GM12878 (cell line): Measurements from ENCODE around the gene ZNF800. TPM values are rescaled to one million over a fixed set of nuclear protein-coding genes. Genes with fewer than 3 reads are reported as not detected.
A peak's percentile ranks its signal among the peaks of the same experiment; 100 is the strongest.

Experiments used
- CREB1 ChIP-seq: IDR thresholded peaks from 2 replicates; pipeline ENCODE4 v1.6.1; 2012; ENCODE audit warnings: low read depth, mild to moderate bottlenecking, inconsistent platforms
- ESRRA ChIP-seq: IDR thresholded peaks from 2 replicates; pipeline ENCODE4 v1.6.1; 2012; ENCODE audit warnings: mild to moderate bottlenecking, low read length, improper control_type of control experiment
- KAT2A ChIP-seq: conservative IDR thresholded peaks from 2 replicates; pipeline ENCODE4 v1.6.1; 2011; ENCODE audit warnings: low read depth, low read length; ENCODE audit not compliant: control insufficient read depth
- KDM1A ChIP-seq: fragments of 200-600 bp; sonication (generic); IDR thresholded peaks from 2 replicates; pipeline ENCODE4 v1.6.1; 2016; ENCODE audit warnings: borderline replicate concordance
- MTA2 ChIP-seq: fragments of 450-650 bp; IDR thresholded peaks from 2 replicates; pipeline ENCODE4 v1.6.1; 2016; ENCODE audit warnings: low read depth, mild to moderate bottlenecking, moderate library complexity
- MYC ChIP-seq: IDR thresholded peaks from 2 replicates; pipeline ENCODE4 v1.6.1; 2011; ENCODE audit warnings: mild to moderate bottlenecking, low read length, moderate library complexity, inconsistent platforms; ENCODE audit not compliant: insufficient read depth, insufficient replicate concordance, insufficient read length, severe bottlenecking
- NBN ChIP-seq: fragments of 450-650 bp; IDR thresholded peaks from 2 replicates; pipeline ENCODE4 v1.6.1; 2016
- NR2C1 ChIP-seq: fragments of 450-650 bp; IDR thresholded peaks from 2 replicates; pipeline ENCODE4 v1.6.1; 2017; ENCODE audit warnings: antibody characterized with exemption, mild to moderate bottlenecking, moderate library complexity
- PAX5 ChIP-seq: IDR thresholded peaks from 2 replicates; pipeline ENCODE4 v1.6.1; 2011; ENCODE audit warnings: low read depth, low read length, borderline replicate concordance
- POLR2AphosphoS2 ChIP-seq: IDR thresholded peaks from 2 replicates; pipeline ENCODE4 v1.6.1; 2011; ENCODE audit warnings: low read depth, mild to moderate bottlenecking, low read length, improper control_type of control experiment, moderate library complexity
- POU2F2 ChIP-seq: IDR thresholded peaks from 3 replicates; pipeline ENCODE4 v1.6.1; 2011; ENCODE audit warnings: low read depth, mild to moderate bottlenecking, low read length, borderline replicate concordance
- RELA ChIP-seq: fragments of 450-650 bp; IDR thresholded peaks from 2 replicates; pipeline ENCODE4 v1.8.0; 2014; ENCODE audit warnings: borderline replicate concordance; ENCODE audit not compliant: partially characterized antibody
- SIN3A ChIP-seq: IDR thresholded peaks from 2 replicates; pipeline ENCODE4 v1.6.1; 2012; ENCODE audit warnings: low read depth, low read length, improper control_type of control experiment
- SMAD5 ChIP-seq: IDR thresholded peaks from 2 replicates; pipeline ENCODE4 v1.6.1; 2016; ENCODE audit warnings: antibody characterized with exemption, low read depth
- SPI1 ChIP-seq: IDR thresholded peaks from 2 replicates; pipeline ENCODE4 v1.6.1; 2011; ENCODE audit warnings: low read depth, mild to moderate bottlenecking, low read length, moderate library complexity, borderline replicate concordance; ENCODE audit not compliant: insufficient read depth
- TBL1XR1 ChIP-seq: IDR thresholded peaks from 2 replicates; pipeline ENCODE4 v1.6.1; 2012; ENCODE audit warnings: low read depth, low read length, improper control_type of control experiment
- TCF3 ChIP-seq: IDR thresholded peaks from 2 replicates; pipeline ENCODE4 v1.6.1; 2012; ENCODE audit warnings: low read depth, mild to moderate bottlenecking, low read length, borderline replicate concordance; ENCODE audit not compliant: insufficient read depth
- polyA plus RNA-seq, 11 experiments: library from polyadenylated mRNA; depleted of rRNA in 4 of 11; unstranded in 6 of 11; stranded (reverse) in 5 of 11; fragments of >200 nt; fragmentation: Nextera tagmentation in 4 of 11; fragmentation: Illumina TruSeq in 1 of 11; extraction: Ambion mirVana in 4 of 11; extraction: Trizol in 1 of 11; gene quantifications; 1 replicate in 1 of 11; 2 replicates in 10 of 11; pipeline versions ENCODE4 v1.2.1 to v1.2.3, GENCODE V29; 2011 to 2016; ENCODE audit warnings: inconsistent platforms in 2 of 11, missing spikeins in 2 of 11, low read depth in 1 of 11
- total RNA-seq, 4 experiments: library from RNA; depleted of rRNA in 3 of 4; stranded (reverse); fragments of >200 nt in 3 of 4; fragmentation: Illumina TruSeq in 1 of 4; extraction: Trizol in 1 of 4; gene quantifications; 2 replicates each; pipeline versions ENCODE4 v1.2.1 to v1.2.3, GENCODE V29; 2013 to 2021
- TF ChIP-seq, protein P1 (sequence below): IDR thresholded peaks from 2 replicates; pipeline ENCODE4 v1.6.1; 2012; ENCODE audit warnings: low read depth, low read length, improper control_type of control experiment
- TF ChIP-seq, protein P2 (sequence below): fragments of 450-650 bp; IDR thresholded peaks from 2 replicates; pipeline ENCODE4 v1.6.1; 2017; ENCODE audit warnings: antibody characterized with exemption, mild to moderate bottlenecking, moderate library complexity
- TF ChIP-seq, protein P3 (sequence below): fragments of 450-650 bp; IDR thresholded peaks from 2 replicates; pipeline ENCODE4 v1.6.1; 2017; ENCODE audit warnings: low read depth, mild to moderate bottlenecking, moderate library complexity
- TF ChIP-seq, protein P4 (sequence below): fragments of 450-650 bp; IDR thresholded peaks from 2 replicates; pipeline ENCODE4 v1.6.1; 2016; ENCODE audit warnings: mild to moderate bottlenecking, moderate library complexity, borderline replicate concordance

The ZNF800 gene
- total and polyA plus RNA-seq, 10 of the 15 experiments (the other 5 are each of a cell fraction or from before 2014, with no cell fraction given), result 6.8 to 33.9 (median 23.8) TPM

DNA sequence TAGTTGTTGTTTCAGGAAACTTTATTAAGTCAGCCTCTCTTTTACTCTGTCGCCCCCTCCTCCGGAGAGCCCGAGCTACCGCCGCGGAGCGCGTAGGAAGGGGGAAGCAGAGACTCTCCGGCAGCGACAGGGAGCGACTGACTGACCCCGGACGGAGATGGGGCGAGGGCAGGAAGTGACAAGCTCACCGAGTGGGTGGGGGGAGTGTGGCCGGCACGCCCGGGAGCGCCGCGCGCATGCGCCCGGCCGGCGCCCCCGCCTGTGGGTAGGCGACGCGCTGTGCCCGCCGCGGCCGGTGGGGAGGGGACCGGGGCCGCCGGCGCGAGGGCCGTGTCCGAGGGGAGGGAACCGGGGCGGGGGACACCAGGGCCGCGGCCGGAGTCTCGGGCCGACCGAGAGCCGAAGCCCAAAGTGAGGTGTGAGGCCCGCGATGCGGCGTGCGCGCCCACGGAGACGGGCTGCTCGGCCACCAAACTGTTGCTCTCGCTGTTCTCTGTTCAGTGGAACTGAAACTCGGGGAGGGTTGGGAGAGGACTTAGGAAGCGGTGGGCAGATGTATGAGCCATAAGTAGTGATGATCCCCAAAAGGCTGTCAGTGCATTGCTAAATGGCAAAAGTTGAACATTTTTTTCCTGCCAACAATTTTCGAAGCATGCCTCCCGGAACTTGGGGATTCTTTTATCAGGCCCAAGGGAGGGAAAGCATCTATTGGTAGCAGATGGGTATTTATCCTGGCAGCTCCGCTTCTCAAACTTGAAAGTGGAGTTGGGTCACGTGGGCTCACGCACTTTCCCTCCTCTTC lies at the start of gene ZNF800 (continued):
- peak; percentile 41 for TF ChIP-seq MTA2
- peak; percentile 1 for TF ChIP-seq MYC
- TF ChIP-seq KAT2A, result no peak
- TF ChIP-seq TBL1XR1, result no peak; the same call in 1 of the 2 replicates
- no peak for TF ChIP-seq ESRRA
- no peak for TF ChIP-seq SIN3A
- peak; percentile 31; the same call in 1 of the 2 replicates for TF ChIP-seq PAX5
- TF ChIP-seq POU2F2, result peak; percentile 39; the same call in 2 of the 3 replicates
- TF ChIP-seq, protein P1, sequence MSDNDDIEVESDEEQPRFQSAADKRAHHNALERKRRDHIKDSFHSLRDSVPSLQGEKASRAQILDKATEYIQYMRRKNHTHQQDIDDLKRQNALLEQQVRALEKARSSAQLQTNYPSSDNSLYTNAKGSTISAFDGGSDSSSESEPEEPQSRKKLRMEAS, result peak; percentile 14
- no peak for TF ChIP-seq KDM1A
- TF ChIP-seq, protein P2, sequence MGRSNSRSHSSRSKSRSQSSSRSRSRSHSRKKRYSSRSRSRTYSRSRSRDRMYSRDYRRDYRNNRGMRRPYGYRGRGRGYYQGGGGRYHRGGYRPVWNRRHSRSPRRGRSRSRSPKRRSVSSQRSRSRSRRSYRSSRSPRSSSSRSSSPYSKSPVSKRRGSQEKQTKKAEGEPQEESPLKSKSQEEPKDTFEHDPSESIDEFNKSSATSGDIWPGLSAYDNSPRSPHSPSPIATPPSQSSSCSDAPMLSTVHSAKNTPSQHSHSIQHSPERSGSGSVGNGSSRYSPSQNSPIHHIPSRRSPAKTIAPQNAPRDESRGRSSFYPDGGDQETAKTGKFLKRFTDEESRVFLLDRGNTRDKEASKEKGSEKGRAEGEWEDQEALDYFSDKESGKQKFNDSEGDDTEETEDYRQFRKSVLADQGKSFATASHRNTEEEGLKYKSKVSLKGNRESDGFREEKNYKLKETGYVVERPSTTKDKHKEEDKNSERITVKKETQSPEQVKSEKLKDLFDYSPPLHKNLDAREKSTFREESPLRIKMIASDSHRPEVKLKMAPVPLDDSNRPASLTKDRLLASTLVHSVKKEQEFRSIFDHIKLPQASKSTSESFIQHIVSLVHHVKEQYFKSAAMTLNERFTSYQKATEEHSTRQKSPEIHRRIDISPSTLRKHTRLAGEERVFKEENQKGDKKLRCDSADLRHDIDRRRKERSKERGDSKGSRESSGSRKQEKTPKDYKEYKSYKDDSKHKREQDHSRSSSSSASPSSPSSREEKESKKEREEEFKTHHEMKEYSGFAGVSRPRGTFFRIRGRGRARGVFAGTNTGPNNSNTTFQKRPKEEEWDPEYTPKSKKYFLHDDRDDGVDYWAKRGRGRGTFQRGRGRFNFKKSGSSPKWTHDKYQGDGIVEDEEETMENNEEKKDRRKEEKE, result 0 out of 2 replicates have a peak, but pooled peaks have one; percentile 31
- peak; percentile 69 for TF ChIP-seq NBN
- TF ChIP-seq, protein P3, sequence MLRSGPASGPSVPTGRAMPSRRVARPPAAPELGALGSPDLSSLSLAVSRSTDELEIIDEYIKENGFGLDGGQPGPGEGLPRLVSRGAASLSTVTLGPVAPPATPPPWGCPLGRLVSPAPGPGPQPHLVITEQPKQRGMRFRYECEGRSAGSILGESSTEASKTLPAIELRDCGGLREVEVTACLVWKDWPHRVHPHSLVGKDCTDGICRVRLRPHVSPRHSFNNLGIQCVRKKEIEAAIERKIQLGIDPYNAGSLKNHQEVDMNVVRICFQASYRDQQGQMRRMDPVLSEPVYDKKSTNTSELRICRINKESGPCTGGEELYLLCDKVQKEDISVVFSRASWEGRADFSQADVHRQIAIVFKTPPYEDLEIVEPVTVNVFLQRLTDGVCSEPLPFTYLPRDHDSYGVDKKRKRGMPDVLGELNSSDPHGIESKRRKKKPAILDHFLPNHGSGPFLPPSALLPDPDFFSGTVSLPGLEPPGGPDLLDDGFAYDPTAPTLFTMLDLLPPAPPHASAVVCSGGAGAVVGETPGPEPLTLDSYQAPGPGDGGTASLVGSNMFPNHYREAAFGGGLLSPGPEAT, result 0 out of 2 replicates have a peak, but pooled peaks have one; percentile 13
- TF ChIP-seq POLR2AphosphoS2, result peak; percentile 71; the same call in 1 of the 2 replicates
- peak; percentile 96 for TF ChIP-seq NR2C1
- 0 out of 2 replicates have a peak, but pooled peaks have one; percentile 31 for TF ChIP-seq TCF3
- peak; percentile 86 for TF ChIP-seq CREB1
- peak; percentile 43 for TF ChIP-seq RELA
- TF ChIP-seq SMAD5, result peak; percentile 95
- TF ChIP-seq SPI1, result peak; percentile 49; the same call in 1 of the 2 replicates
- TF ChIP-seq, protein P4, sequence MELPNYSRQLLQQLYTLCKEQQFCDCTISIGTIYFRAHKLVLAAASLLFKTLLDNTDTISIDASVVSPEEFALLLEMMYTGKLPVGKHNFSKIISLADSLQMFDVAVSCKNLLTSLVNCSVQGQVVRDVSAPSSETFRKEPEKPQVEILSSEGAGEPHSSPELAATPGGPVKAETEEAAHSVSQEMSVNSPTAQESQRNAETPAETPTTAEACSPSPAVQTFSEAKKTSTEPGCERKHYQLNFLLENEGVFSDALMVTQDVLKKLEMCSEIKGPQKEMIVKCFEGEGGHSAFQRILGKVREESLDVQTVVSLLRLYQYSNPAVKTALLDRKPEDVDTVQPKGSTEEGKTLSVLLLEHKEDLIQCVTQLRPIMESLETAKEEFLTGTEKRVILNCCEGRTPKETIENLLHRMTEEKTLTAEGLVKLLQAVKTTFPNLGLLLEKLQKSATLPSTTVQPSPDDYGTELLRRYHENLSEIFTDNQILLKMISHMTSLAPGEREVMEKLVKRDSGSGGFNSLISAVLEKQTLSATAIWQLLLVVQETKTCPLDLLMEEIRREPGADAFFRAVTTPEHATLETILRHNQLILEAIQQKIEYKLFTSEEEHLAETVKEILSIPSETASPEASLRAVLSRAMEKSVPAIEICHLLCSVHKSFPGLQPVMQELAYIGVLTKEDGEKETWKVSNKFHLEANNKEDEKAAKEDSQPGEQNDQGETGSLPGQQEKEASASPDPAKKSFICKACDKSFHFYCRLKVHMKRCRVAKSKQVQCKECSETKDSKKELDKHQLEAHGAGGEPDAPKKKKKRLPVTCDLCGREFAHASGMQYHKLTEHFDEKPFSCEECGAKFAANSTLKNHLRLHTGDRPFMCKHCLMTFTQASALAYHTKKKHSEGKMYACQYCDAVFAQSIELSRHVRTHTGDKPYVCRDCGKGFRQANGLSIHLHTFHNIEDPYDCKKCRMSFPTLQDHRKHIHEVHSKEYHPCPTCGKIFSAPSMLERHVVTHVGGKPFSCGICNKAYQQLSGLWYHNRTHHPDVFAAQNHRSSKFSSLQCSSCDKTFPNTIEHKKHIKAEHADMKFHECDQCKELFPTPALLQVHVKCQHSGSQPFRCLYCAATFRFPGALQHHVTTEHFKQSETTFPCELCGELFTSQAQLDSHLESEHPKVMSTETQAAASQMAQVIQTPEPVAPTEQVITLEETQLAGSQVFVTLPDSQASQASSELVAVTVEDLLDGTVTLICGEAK, result peak; percentile 90
